Liver (tissue), 9 donors: ENCODE data around the gene TIMP1. TPM values are rescaled to one million over a fixed set of nuclear protein-coding genes. Genes with fewer than 3 reads are reported as not detected.

Source experiments
- DNase-seq: peaks from one replicate; pipeline ENCODE4 v3.0.0-alpha.2; 2017; ENCODE audit warnings: low spot score
- H3K27ac ChIP-seq, 2 donors: one replicate each; pipeline ENCODE4 v1.7.0; 2013; ENCODE audit warnings: inconsistent platforms in 2 of 2, low read length in 2 of 2, control low read depth in 1 of 2, low read depth in 1 of 2, mild to moderate bottlenecking in 1 of 2
- H3K27me3 ChIP-seq, 4 donors: one replicate each; pipeline versions ENCODE4 v1.6.1 to v1.7.0; 2013; ENCODE audit warnings: low read length in 3 of 4, inconsistent platforms in 1 of 4, mild to moderate bottlenecking in 1 of 4, moderate library complexity in 1 of 4; ENCODE audit not compliant: control insufficient read depth in 4 of 4, insufficient read depth in 4 of 4
- H3K36me3 ChIP-seq, 4 donors: one replicate each; pipeline versions ENCODE4 v1.6.1 to v1.7.0; 2013; ENCODE audit warnings: low read length in 3 of 4, mild to moderate bottlenecking in 3 of 4, low read depth in 1 of 4, moderate library complexity in 1 of 4; ENCODE audit not compliant: control insufficient read depth in 4 of 4, insufficient read depth in 3 of 4
- H3K4me1 ChIP-seq, 4 donors: one replicate each; pipeline versions ENCODE4 v1.6.1 to v1.7.0; 2013; ENCODE audit warnings: low read length in 3 of 4, mild to moderate bottlenecking in 3 of 4, moderate library complexity in 1 of 4; ENCODE audit not compliant: control insufficient read depth in 4 of 4, insufficient read depth in 4 of 4
- H3K4me3 ChIP-seq, 3 donors: one replicate each; pipeline versions ENCODE4 v1.6.1 to v1.7.0; 2013; ENCODE audit warnings: low read length in 3 of 3, control low read depth in 1 of 3, low read depth in 1 of 3, mild to moderate bottlenecking in 1 of 3
- H3K9ac ChIP-seq, 2 donors: one replicate each; pipeline ENCODE4 v1.7.0; 2013; ENCODE audit warnings: low read length in 2 of 2, mild to moderate bottlenecking in 2 of 2, moderate library complexity in 2 of 2, control low read depth in 1 of 2, low read depth in 1 of 2
- H3K9me3 ChIP-seq, 4 donors: one replicate each; pipeline versions ENCODE4 v1.6.1 to v1.7.0; 2013; ENCODE audit warnings: low read length in 3 of 4; ENCODE audit not compliant: control insufficient read depth in 4 of 4
- EGR1 ChIP-seq, 2 donors: IDR thresholded peaks; 2 replicates each; pipeline ENCODE4 v1.6.1; 2016 to 2018; ENCODE audit warnings: antibody characterized with exemption in 2 of 2, low read depth in 2 of 2
- FOXA1 ChIP-seq: IDR thresholded peaks from 2 replicates; pipeline ENCODE4 v1.6.1; 2016; ENCODE audit warnings: antibody characterized with exemption
- FOXA2 ChIP-seq: IDR thresholded peaks from 2 replicates; pipeline ENCODE4 v1.6.1; 2016; ENCODE audit warnings: antibody characterized with exemption
- GABPA ChIP-seq, 2 donors: IDR thresholded peaks in 1 of 2; conservative IDR thresholded peaks in 1 of 2; 2 replicates each; pipeline ENCODE4 v1.6.1; 2016; ENCODE audit warnings: antibody characterized with exemption in 2 of 2, mild to moderate bottlenecking in 1 of 2, moderate library complexity in 1 of 2
- HNF4A ChIP-seq, 2 donors: conservative IDR thresholded peaks; 2 replicates each; pipeline ENCODE4 v1.6.1; 2016; ENCODE audit warnings: antibody characterized with exemption in 2 of 2, mild to moderate bottlenecking in 2 of 2
- HNF4G ChIP-seq: IDR thresholded peaks from 2 replicates; pipeline ENCODE4 v1.6.1; 2016; ENCODE audit warnings: antibody characterized with exemption
- JUND ChIP-seq, 2 donors: IDR thresholded peaks; 2 replicates each; pipeline ENCODE4 v1.6.1; 2016; ENCODE audit warnings: antibody characterized with exemption in 2 of 2
- NR2F2 ChIP-seq: IDR thresholded peaks from 2 replicates; pipeline ENCODE4 v1.6.1; 2016; ENCODE audit warnings: antibody characterized with exemption
- RAD21 ChIP-seq, 2 donors: IDR thresholded peaks; 2 replicates each; pipeline ENCODE4 v1.6.1; 2016; ENCODE audit warnings: antibody characterized with exemption in 2 of 2, mild to moderate bottlenecking in 2 of 2
- RXRA ChIP-seq, 2 donors: IDR thresholded peaks; 2 replicates each; pipeline ENCODE4 v1.6.1; 2017 to 2018; ENCODE audit warnings: antibody characterized with exemption in 2 of 2, mild to moderate bottlenecking in 1 of 2
- SP1 ChIP-seq: IDR thresholded peaks from 2 replicates; pipeline ENCODE4 v1.6.1; 2018; ENCODE audit warnings: antibody characterized with exemption, mild to moderate bottlenecking
- TAF1 ChIP-seq: conservative IDR thresholded peaks from 2 replicates; pipeline ENCODE4 v1.6.1; 2016; ENCODE audit warnings: antibody characterized with exemption, mild to moderate bottlenecking
- WGBS: extraction: QIAGEN DNeasy Blood & Tissue Kit; methylation state at CpG from one replicate; pipeline ENCODE4 v1.1.7; 2013; 5-methylcytosine and 5-hydroxymethylcytosine counted together
- polyA plus RNA-seq, 2 donors: library from polyadenylated mRNA; stranded (reverse) in 1 of 2; unstranded in 1 of 2; fragments of 200-250 nt in 1 of 2; fragments of >200 nt in 1 of 2; fragmentation: Nextera tagmentation in 1 of 2; extraction: Ambion mirVana in 1 of 2; gene quantifications; one replicate each; pipeline versions ENCODE4 v1.2.1 to v1.2.3, GENCODE V29; 2013 to 2015
- total RNA-seq, 2 donors: library from RNA; depleted of rRNA; stranded (reverse); fragments of >200 nt; gene quantifications; one replicate each; pipeline ENCODE4 v1.2.3, GENCODE V29; 2014
- TF ChIP-seq, protein P1 (sequence below): IDR thresholded peaks from 2 replicates; pipeline ENCODE4 v1.6.1; 2016; ENCODE audit warnings: antibody characterized with exemption
- TF ChIP-seq, protein P2 (sequence below): fragments of 150-350 bp; IDR thresholded peaks from 2 replicates; pipeline ENCODE4 v1.5.1; 2017; ENCODE audit warnings: improper control_type of control experiment, low read depth, low read length; ENCODE audit not compliant: missing input control
- TF ChIP-seq, protein P3 (sequence below): IDR thresholded peaks from 2 replicates; pipeline ENCODE4 v1.6.1; 2016; ENCODE audit warnings: antibody characterized with exemption
- TF ChIP-seq, protein P4 (sequence below): IDR thresholded peaks from 2 replicates; pipeline ENCODE4 v1.6.1; 2016; ENCODE audit warnings: antibody characterized with exemption, mild to moderate bottlenecking
- donor health status: healthy.
- donor health status: healthy.
- donor health status: healthy.
- donor health status: healthy.
- donor health status: healthy.

TIMP1 gene
- total and polyA plus RNA-seq, 4 donors, result 18.0 to 1,609 (median 146) TPM

DNA sequence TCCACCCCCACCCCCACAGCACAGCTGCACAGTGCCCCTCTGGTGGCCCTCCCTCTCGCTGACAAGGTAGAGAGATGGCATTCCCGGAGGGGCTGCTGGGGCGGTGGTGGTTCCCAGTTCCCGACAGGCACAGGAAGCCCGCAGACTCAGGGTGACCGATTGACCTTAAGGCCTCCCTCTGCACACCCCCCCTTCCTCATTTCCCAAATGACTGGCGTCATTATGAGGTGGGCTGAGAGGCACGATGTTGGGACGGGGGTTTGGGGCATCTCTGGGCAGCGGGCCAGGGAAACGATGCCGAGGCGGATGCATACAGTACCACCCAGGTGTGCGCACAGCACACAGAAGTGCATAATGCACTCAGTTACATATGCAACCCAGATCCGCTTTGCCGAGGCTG lies 3.5 kb upstream of the TIMP1 start:
- H3K36me3 ChIP-seq, result no peaks in the 10 kb centered on the region
- H3K9ac ChIP-seq, result no peak overlapping the region
- DNase-seq, result no peak
- no peak for TF ChIP-seq EGR1 (IDR thresholded peaks at IDR 0.05; ENCODE audit: low read depth in 2 of 2)
- peaks cover 0 to 11% (median 5%) of the 10 kb centered on the region in 4 donors for H3K4me1 ChIP-seq
- H3K27ac ChIP-seq, result no peak overlapping the region
- no peak overlapping the region for H3K4me3 ChIP-seq
- 55% methylated on average over 16 of the region's 16 CpGs for WGBS
- no peaks in the 10 kb centered on the region for H3K9me3 ChIP-seq
- no peaks in the 10 kb centered on the region for H3K27me3 ChIP-seq

DNA sequence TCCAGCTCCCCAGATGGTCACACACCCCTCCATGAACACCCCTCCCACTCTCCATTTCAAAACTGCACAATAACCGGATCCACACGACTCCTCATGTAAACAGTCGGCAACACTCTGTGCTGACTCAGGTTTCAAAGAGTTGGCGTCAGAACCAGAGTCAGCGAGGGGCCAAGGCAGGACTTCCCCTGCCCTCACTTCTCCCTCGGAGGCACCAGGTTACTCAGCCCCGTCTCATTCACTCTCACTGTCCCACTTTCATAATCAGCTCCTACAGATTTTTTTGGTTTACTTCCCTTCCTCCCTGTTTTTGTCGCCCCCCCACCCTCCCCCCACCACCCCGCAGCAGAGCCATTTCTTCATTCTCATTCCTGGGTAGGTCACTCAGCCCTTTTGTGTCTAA lies 2.7 kb upstream of the TIMP1 start:
- DNase-seq, result no peak
- Histone ChIP-seq H3K9ac (no peak overlapping the region), H3K36me3 (no peaks in the 10 kb centered on the region), H3K27ac (no peak overlapping the region), H3K27me3 (no peaks in the 10 kb centered on the region), H3K4me1 (peaks cover 0 to 11% (median 5%) of the 10 kb centered on the region in 4 donors), H3K9me3 (no peaks in the 10 kb centered on the region), H3K4me3 (no peak overlapping the region)
- WGBS, result 55% methylated on average over 9 of the region's 9 CpGs
- TF ChIP-seq, protein P1, sequence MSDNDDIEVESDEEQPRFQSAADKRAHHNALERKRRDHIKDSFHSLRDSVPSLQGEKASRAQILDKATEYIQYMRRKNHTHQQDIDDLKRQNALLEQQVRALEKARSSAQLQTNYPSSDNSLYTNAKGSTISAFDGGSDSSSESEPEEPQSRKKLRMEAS, result no peak
- TF ChIP-seq FOXA1, result no peak
- TF ChIP-seq, protein P2, sequence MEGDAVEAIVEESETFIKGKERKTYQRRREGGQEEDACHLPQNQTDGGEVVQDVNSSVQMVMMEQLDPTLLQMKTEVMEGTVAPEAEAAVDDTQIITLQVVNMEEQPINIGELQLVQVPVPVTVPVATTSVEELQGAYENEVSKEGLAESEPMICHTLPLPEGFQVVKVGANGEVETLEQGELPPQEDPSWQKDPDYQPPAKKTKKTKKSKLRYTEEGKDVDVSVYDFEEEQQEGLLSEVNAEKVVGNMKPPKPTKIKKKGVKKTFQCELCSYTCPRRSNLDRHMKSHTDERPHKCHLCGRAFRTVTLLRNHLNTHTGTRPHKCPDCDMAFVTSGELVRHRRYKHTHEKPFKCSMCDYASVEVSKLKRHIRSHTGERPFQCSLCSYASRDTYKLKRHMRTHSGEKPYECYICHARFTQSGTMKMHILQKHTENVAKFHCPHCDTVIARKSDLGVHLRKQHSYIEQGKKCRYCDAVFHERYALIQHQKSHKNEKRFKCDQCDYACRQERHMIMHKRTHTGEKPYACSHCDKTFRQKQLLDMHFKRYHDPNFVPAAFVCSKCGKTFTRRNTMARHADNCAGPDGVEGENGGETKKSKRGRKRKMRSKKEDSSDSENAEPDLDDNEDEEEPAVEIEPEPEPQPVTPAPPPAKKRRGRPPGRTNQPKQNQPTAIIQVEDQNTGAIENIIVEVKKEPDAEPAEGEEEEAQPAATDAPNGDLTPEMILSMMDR, result no peak

- Histone ChIP-seq H3K36me3 (peaks cover 0 to 2% (median 0%) of the 10 kb centered on the region in 4 donors), H3K4me1 (peaks cover 0 to 6% (median under 1%) of the 10 kb centered on the region in 4 donors), H3K4me3 (peak overlapping the region; percentile 8 to 47 (median 43)), H3K9me3 (no peaks in the 10 kb centered on the region), H3K27me3 (no peaks in the 10 kb centered on the region), H3K27ac (peak overlapping the region in 1 of 2 donors; percentile 67), H3K9ac (no peak overlapping the region)
- 73% methylated on average over 8 of the region's 8 CpGs for WGBS
- no peak for DNase-seq
- no peak for TF ChIP-seq RAD21 (IDR thresholded peaks at IDR 0.05)
- no peak for TF ChIP-seq HNF4A (conservative IDR thresholded peaks at IDR 0.05)
- TF ChIP-seq GABPA (IDR thresholded peaks at IDR 0.05 in 1 of 2, conservative IDR thresholded peaks at IDR 0.05 in 1 of 2), result no peak
- TF ChIP-seq NR2F2, result no peak
- TF ChIP-seq RXRA (IDR thresholded peaks at IDR 0.05), result no peak
- TF ChIP-seq JUND (IDR thresholded peaks at IDR 0.05), result no peak
- TF ChIP-seq, protein P3, sequence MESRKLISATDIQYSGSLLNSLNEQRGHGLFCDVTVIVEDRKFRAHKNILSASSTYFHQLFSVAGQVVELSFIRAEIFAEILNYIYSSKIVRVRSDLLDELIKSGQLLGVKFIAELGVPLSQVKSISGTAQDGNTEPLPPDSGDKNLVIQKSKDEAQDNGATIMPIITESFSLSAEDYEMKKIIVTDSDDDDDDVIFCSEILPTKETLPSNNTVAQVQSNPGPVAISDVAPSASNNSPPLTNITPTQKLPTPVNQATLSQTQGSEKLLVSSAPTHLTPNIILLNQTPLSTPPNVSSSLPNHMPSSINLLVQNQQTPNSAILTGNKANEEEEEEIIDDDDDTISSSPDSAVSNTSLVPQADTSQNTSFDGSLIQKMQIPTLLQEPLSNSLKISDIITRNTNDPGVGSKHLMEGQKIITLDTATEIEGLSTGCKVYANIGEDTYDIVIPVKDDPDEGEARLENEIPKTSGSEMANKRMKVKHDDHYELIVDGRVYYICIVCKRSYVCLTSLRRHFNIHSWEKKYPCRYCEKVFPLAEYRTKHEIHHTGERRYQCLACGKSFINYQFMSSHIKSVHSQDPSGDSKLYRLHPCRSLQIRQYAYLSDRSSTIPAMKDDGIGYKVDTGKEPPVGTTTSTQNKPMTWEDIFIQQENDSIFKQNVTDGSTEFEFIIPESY, result no peak
- TF ChIP-seq HNF4G, result no peak
- TF ChIP-seq, protein P4, sequence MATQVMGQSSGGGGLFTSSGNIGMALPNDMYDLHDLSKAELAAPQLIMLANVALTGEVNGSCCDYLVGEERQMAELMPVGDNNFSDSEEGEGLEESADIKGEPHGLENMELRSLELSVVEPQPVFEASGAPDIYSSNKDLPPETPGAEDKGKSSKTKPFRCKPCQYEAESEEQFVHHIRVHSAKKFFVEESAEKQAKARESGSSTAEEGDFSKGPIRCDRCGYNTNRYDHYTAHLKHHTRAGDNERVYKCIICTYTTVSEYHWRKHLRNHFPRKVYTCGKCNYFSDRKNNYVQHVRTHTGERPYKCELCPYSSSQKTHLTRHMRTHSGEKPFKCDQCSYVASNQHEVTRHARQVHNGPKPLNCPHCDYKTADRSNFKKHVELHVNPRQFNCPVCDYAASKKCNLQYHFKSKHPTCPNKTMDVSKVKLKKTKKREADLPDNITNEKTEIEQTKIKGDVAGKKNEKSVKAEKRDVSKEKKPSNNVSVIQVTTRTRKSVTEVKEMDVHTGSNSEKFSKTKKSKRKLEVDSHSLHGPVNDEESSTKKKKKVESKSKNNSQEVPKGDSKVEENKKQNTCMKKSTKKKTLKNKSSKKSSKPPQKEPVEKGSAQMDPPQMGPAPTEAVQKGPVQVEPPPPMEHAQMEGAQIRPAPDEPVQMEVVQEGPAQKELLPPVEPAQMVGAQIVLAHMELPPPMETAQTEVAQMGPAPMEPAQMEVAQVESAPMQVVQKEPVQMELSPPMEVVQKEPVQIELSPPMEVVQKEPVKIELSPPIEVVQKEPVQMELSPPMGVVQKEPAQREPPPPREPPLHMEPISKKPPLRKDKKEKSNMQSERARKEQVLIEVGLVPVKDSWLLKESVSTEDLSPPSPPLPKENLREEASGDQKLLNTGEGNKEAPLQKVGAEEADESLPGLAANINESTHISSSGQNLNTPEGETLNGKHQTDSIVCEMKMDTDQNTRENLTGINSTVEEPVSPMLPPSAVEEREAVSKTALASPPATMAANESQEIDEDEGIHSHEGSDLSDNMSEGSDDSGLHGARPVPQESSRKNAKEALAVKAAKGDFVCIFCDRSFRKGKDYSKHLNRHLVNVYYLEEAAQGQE, result no peak
- TF ChIP-seq EGR1 (IDR thresholded peaks at IDR 0.05; ENCODE audit: low read depth in 2 of 2), result no peak
- no peak for TF ChIP-seq FOXA1
- no peak for TF ChIP-seq SP1
- TF ChIP-seq, protein P2, result no peak
- no peak for TF ChIP-seq FOXA2
- TF ChIP-seq TAF1, result no peak
Measured at GRCh38 chrX:47583240-47583861, 1.1 kb downstream of the TIMP1 start.
